Measurements from ENCODE around the gene MAB21L2. TPM values are rescaled to one million over a fixed set of nuclear protein-coding genes. Genes with fewer than 3 reads are reported as not detected.

Gene MAB21L2
- total RNA-seq, 1 experiment from 2014 or later: not detected

DNA sequence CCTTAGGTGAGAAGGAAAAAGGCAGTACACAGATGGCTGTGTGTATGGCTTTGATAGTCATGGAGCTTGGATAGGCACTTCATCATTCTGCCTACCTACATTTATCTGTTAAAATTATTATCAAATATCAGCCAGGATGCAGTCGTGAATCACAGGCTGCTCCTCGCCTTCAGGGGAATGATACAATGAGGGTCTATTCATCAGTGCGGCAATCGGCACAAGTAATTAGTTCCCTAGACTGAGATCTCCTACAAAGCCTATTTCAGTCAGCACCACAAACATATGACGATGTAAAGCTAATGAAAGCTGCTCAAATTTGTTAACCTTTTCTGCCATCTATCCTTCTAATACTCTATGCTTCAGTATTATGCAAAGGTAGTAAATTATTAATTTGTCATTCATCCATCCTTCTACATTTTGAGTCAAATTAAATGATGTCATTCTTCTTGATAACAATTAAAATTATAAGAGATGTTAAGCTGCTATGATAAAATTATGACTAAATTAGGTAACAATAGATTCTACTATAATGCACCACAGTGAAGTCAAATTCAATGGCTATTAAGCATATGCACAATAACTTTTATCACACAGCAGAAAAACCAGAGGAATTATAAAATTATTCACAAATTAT is 19.0 kb downstream of the MAB21L2 start (continued):
- TF ChIP-seq, protein P1, sequence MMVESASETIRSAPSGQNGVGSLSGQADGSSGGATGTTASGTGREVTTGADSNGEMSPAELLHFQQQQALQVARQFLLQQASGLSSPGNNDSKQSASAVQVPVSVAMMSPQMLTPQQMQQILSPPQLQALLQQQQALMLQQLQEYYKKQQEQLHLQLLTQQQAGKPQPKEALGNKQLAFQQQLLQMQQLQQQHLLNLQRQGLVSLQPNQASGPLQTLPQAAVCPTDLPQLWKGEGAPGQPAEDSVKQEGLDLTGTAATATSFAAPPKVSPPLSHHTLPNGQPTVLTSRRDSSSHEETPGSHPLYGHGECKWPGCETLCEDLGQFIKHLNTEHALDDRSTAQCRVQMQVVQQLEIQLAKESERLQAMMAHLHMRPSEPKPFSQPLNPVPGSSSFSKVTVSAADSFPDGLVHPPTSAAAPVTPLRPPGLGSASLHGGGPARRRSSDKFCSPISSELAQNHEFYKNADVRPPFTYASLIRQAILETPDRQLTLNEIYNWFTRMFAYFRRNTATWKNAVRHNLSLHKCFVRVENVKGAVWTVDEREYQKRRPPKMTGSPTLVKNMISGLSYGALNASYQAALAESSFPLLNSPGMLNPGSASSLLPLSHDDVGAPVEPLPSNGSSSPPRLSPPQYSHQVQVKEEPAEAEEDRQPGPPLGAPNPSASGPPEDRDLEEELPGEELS (CRISPR knock-in tag; IDR thresholded peaks at IDR 0.05): no peak
- TF ChIP-seq FOXJ3 (CRISPR knock-in tag; IDR thresholded peaks at IDR 0.05; ENCODE audit: borderline replicate concordance) (no peak), EMX1 (CRISPR knock-in tag; IDR thresholded peaks at IDR 0.05) (no peak), FOXK1 (CRISPR knock-in tag; IDR thresholded peaks at IDR 0.05) (no peak), E2F5 (CRISPR knock-in tag; IDR thresholded peaks at IDR 0.05) (no peak)
- TF ChIP-seq, protein P2, sequence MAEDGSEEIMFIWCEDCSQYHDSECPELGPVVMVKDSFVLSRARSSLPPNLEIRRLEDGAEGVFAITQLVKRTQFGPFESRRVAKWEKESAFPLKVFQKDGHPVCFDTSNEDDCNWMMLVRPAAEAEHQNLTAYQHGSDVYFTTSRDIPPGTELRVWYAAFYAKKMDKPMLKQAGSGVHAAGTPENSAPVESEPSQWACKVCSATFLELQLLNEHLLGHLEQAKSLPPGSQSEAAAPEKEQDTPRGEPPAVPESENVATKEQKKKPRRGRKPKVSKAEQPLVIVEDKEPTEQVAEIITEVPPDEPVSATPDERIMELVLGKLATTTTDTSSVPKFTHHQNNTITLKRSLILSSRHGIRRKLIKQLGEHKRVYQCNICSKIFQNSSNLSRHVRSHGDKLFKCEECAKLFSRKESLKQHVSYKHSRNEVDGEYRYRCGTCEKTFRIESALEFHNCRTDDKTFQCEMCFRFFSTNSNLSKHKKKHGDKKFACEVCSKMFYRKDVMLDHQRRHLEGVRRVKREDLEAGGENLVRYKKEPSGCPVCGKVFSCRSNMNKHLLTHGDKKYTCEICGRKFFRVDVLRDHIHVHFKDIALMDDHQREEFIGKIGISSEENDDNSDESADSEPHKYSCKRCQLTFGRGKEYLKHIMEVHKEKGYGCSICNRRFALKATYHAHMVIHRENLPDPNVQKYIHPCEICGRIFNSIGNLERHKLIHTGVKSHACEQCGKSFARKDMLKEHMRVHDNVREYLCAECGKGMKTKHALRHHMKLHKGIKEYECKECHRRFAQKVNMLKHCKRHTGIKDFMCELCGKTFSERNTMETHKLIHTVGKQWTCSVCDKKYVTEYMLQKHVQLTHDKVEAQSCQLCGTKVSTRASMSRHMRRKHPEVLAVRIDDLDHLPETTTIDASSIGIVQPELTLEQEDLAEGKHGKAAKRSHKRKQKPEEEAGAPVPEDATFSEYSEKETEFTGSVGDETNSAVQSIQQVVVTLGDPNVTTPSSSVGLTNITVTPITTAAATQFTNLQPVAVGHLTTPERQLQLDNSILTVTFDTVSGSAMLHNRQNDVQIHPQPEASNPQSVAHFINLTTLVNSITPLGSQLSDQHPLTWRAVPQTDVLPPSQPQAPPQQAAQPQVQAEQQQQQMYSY (CRISPR knock-in tag; IDR thresholded peaks at IDR 0.05): no peak

DNA sequence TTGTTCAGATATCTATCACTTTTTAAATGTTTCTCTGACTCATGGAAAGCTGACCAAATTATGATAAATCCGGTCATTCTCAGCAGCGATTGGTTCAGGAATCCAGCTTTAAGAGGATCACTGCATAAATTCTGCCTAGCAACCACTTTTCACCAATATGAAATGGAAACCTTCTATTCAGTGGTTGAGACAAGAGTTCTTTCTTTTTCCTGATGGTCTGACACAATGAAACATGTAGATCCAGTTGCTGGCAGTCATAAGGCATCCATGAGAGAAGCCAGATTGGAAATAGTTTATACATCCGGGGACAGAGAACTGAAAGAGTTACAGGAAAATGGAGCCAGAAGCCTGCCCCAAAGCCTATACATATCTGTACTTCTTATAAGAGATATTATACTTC is 27.2 kb downstream of the MAB21L2 start:
- Mint-ChIP-seq H3K4me1 (no peaks in the 10 kb centered on the region), H3K36me3 (no peaks in the 10 kb centered on the region), H3K27me3 (ENCODE audit: low read depth) (no peaks in the 10 kb centered on the region), H3K4me3 (no peak overlapping the region), H3K27ac (no peak overlapping the region), H3K9me3 (no peaks in the 10 kb centered on the region)
- TF ChIP-seq GRHL2 (CRISPR knock-in tag; IDR thresholded peaks at IDR 0.05; ENCODE audit: insufficient replicate concordance, severe bottlenecking) (no peak), ZNF317 (CRISPR knock-in tag; IDR thresholded peaks at IDR 0.05; ENCODE audit: borderline replicate concordance, low read depth) (no peak), ZNF219 (CRISPR knock-in tag; IDR thresholded peaks at IDR 0.05; ENCODE audit: borderline replicate concordance) (no peak), ZNF532 (CRISPR knock-in tag; IDR thresholded peaks at IDR 0.05; ENCODE audit: borderline replicate concordance) (no peak), JUN (CRISPR knock-in tag; IDR thresholded peaks at IDR 0.05) (no peak), ZNF121 (CRISPR knock-in tag; IDR thresholded peaks at IDR 0.05) (no peak), HMGA2 (CRISPR knock-in tag; IDR thresholded peaks at IDR 0.05) (no peak), NR2C2 (CRISPR knock-in tag; IDR thresholded peaks at IDR 0.05) (no peak), MAX (CRISPR knock-in tag; IDR thresholded peaks at IDR 0.05) (no peak), ETV6 (CRISPR knock-in tag; IDR thresholded peaks at IDR 0.05) (no peak)
- TF ChIP-seq, protein P3, sequence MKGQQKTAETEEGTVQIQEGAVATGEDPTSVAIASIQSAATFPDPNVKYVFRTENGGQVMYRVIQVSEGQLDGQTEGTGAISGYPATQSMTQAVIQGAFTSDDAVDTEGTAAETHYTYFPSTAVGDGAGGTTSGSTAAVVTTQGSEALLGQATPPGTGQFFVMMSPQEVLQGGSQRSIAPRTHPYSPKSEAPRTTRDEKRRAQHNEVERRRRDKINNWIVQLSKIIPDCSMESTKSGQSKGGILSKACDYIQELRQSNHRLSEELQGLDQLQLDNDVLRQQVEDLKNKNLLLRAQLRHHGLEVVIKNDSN (CRISPR knock-in tag; IDR thresholded peaks at IDR 0.05): no peak
- POLR2A ChIA-PET: no interaction called here
- ATAC-seq (no peak), DNase-seq (ENCODE audit: low spot score) (no peak)
- CTCF ChIA-PET: no interaction called here
